NCI-H2081 (cell line): ENCODE results near the gene HOXC13.

Experiments
- DNase-seq, 2 experiments: peaks; one replicate each; lab custom pipeline; 2025; lab: John Stamatoyannopoulos, UW

The HOXC13 gene

DNA sequence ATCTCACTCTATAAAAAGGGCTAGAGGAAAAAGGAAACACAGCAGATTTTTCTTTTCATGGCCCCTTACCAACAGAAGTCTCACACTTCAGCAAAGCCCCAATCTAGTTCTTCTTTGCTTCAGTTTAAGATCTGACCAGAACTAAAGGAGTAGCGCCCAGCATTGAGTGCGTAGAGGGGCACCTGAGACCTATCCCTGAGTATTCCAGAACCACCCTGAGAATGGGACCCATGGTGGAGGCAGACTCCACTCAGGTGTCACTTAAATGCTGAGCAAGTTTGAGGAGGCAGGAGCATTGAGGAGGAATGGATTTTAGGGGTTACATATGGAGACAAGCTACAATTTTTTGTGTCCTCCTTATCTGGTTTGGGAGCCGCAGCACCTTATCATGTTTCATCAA lies 32.5 kb downstream of the HOXC13 start:
- no peak for DNase-seq

DNA sequence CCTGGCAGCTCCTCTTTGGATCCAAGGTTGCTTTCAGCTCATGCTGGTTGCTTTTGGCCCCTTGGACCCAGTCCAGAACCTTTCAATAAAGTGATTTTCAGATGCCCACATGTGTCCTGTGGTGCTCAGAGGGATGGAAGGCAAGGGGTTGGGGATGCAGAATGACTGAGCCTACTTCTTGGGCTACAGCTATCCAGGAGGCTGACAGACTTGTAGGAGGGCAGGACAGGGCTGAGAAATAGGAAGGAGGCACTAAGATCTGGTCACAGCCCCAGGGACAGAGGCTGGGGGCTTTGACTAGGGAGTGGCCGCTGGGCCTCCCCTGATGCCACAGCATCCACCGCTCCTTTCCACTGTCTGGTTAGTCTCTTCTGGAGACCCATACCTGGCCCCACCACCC lies 33.1 kb downstream of the HOXC13 start:
- DNase-seq, result no peak

DNA sequence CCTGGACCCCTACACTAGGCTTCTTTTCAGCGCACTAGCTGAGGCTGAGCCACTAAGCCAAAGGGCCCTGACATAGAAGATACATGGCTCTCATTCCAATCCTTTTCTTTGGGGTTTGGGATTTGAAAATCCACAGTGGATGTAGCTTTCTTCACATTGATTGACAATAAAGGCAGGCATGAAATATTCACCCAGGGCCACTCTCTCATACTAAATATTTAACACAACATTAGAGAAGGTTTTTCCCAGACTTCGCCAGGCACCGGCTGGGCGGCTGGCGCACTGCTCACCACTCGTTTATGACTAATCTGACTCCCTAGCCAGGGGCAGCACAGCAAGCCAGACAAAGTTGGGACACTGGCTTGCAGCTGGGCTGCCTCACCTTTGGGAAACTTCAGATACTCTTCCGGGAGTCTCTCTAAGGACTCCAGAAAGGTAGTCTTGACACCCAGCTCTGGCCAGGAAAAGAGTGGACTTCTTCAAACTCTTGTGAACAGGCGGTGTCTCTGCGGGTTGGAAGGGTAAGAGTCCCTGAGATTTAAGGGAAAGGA lies 33.6 kb downstream of the HOXC13 start:
- DNase-seq, result no peak

DNA sequence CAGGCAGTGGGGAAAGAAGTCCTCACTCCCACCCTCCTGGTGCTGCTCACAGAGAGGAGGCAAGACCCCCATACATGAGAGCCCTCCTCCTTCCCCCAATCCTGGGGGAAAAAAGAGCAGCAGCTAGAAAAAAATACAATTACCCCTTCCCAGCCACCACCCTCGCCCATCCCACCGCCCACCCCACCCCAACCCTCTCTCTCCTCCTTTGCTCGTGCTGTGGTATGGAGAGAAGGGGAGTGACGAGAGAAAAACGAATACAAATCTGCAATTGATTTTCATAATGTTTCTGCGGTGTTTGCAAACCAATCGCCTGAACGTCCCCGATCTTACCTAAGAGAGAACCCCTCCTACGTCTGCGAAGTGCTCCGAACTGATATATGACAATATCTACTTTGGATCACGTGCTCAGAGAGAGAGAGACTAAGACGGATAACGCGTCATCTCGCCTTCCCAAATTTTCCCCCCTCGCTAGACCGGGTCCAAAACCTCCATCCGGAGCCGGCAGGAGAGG lies 34.1 kb downstream of the HOXC13 start, which contains the start of gene HOXC11:
TSS of gene HOXC11 (plus strand) at position 405 of the 514 bp plus-strand sequence. CDS start 116 bp downstream, outside the sequence.
- DNase-seq, result no peak

DNA sequence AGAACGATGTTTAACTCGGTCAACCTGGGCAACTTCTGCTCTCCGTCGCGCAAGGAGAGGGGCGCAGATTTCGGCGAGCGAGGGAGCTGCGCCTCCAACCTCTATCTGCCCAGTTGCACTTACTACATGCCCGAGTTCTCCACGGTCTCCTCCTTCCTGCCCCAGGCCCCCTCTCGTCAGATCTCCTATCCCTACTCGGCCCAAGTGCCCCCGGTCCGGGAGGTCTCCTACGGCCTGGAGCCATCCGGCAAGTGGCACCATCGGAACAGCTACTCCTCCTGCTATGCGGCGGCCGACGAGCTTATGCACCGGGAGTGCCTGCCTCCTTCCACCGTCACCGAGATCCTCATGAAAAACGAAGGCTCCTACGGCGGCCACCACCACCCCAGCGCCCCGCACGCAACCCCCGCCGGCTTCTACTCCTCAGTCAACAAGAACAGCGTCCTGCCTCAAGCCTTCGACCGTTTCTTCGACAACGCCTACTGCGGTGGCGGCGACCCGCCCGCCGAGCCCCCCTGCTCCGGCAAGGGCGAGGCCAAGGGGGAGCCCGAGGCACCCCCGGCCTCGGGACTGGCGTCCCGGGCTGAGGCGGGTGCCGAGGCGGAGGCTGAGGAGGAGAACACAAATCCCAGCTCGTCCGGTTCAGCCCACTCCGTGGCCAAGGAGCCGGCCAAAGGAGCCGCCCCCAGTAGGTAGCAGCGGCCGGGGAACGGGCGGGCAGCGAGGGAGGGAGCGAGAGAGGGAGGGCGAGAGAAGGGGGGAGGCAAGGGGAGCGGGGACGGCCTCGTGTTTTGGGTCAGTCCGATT lies 34.8 kb downstream of the HOXC13 start:
- no peak for DNase-seq

DNA sequence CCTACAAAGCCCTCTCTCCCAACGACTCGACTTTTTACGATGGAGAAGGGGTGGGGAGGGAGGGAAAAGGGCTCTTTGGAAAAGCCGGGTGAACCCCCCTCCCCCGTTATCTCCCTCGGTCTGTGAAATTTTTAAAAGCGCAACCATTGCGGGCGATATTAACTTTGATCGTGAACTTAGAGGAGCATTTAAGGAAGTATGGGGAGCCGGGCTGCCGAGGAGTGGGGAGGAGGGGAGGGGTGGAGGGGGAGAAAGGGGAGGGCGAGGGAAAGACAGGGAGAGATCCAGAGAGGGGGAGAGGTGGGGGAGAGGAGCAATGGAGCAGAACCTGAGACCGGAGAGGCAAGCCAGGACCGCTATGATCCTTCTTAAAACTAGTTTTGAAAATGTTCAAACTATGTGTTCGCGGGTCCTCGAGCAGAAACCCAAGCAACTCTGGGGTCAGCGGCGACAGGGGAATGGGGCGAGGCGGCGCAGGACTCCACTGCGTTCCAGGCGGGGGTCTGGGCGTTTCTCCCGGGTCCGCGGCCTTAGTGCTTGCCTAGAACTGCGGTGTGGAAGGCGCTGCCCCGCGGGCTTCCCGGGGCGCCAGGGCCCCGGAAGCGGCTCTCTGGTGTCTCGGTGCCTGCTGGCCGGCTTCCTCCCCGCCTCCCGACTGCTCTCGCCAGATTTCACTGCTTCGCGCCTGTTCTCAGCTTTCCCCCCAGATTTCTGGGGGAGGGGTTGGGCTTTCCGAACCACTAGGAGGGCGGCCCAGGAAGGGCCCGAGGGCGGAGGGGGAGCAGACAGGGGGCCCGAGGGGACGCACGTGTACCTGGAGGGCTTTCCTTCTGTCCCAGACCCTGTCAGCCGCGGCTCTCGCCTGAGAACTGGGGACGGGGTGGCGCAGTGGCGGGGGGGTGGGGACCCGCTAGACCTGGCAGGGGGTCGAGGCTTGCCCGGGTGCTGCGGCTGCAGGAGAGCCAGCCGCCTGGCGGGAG lies 35.7 kb downstream of the HOXC13 start, which contains the start of gene HOTAIR:
TSS of gene HOTAIR (minus strand) at position 871 of the 980 bp plus-strand sequence.
- peak in 1 of 2 experiments; percentile 37 for DNase-seq

DNA sequence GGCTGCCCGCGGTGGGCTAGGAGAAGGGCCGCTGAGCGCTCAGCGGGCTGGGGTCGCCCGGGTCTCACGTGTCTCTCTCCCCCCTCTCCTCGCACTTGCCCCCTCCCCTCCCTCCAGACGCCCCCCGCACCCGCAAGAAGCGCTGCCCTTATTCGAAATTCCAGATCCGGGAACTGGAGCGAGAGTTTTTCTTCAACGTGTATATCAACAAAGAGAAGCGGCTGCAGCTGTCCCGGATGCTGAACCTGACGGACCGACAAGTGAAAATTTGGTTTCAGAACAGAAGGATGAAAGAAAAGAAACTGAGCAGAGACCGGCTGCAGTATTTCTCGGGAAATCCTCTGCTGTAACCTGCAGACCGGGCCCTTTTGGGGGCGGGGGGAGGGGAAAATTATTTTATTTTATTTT lies 36.4 kb downstream of the HOXC13 start:
- no peak for DNase-seq

DNA sequence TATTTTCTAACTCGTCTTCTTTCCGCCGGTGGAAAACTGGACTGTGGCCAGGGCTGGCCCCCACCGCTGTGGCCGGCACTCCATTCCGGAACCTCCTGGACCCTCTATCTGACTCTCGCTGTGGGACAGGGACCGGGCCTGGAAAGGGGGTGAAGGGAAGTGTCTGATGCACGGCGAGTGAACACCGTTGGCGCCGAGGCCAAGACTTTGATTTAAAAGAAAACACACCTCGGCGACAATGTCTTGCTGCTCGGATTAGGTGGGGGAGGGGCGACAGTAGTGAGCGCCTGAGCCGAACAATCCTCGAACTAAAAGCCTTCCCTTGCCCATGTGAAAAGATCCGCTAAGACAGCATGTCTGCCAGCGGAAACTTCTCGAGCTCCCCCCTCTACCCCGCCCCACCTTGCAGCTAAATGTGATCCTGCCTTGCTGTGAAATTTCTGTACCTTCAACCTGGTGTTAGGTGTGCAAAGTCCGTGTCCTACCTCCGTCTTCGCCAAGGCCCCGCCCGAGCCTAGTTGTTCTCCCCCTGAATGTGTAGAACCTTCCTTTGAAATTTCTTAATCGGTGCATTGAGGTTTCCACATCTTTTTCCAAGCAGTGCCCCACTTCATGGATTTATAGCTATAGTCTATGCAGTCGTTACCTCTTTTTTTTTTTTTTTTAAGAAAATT lies 37.0 kb downstream of the HOXC13 start:
- no peak for DNase-seq

DNA sequence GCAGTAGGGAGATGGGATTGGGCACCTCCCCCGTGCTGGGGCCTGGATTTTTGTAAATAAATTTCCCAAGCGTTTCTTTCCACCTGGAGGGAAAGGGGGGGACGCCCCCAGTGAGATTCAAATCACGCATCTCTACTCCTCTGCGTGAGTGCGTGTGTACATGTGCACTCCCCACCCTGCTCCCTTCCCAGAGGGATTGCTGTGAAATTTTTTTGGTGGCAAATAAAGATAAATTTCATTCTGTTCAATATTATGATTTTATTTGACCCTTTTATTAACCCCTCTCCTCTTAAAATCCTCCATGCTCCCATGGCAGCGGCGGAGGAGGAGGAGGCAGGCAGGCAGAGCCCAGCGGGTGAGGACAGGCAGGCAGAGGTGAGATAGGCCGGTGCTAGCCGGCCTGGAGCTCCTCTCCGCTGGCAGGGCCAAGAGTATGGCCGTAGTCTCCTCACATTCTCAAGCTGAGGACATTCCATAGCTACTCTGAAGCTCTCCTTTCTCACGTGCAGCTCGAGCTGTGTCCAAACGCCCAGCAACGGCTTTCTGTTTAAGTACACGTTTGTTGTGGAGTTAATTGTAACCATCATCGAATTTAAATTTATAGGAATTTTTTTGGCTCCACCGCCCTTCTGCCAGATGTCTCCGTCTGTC lies 37.7 kb downstream of the HOXC13 start:
- DNase-seq, result no peak

DNA sequence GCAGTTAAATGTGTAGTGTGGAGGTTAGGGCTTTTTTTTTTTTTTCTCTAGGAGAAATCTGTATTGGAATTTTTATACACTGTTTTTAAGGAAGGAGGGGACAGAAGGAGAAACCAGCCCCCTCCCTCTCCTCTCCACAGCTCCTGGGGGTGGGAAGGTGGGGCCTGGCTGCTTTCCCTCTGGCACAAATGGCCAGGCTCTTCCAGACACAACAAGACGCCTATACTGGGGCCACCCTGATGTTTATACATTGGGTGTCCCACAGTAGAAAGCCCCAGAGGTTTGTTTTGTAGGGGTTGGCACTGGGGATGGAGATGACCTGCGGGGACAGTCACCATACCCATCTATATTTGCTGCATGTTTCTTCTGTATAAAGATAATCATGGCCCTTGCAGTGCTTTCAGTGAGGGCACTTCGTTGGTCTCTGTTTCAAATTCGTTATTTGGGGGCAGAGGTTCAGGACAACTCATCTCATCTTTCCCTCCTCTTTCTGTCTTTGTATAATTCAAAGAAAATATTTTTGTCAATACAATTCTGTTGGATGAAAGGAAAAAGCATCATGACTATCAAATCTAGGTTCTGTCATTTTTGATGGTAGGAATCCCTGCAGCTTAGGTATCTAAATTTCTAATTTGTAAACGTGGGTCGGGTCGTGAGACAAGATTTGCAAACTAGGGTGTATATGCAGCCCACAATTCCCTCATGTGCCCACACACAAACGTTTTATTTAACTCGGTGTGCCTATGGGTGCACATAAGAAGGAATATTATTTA lies 38.4 kb downstream of the HOXC13 start:
- DNase-seq, result no peak

DNA sequence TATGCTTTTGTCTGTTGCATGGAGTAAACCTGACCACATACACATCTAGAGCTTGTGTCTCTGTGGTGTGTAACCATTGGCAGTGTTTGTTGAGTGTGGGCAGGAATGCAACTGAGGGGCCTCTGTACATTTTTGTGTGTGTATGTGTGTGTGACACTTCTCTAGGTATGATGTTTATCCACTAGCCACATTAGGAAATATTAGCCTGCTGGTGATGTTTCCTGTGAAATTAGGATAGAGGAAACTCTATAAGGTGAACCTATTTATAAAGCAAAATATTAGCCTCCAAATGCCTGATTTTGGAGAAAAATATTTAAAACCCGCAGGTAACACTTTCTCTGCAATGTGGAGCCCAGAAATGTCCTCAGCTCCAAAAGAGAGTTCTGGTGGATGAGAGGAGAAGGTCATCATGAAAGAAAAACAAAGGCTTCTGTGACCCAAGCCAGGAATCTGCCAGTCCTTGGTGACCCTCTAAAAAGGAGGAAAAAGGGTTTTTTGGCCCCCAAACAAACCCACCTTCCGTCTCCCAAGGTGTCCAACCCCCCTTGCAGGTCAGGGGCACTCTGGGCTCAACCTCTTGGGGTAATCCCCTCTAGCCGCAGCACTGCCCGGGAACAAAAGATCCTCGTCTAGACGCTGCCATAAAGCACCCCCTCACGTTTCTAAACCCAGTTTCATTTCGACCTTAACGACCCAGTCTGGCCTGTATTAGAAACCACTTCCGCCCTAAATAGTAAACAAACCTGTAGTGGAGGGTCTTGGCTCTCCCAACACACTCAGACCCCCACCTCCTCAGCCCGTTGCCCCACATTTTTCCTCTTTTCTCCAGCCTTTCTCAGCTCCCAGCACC lies 39.2 kb downstream of the HOXC13 start:
- DNase-seq, result no peak

DNA sequence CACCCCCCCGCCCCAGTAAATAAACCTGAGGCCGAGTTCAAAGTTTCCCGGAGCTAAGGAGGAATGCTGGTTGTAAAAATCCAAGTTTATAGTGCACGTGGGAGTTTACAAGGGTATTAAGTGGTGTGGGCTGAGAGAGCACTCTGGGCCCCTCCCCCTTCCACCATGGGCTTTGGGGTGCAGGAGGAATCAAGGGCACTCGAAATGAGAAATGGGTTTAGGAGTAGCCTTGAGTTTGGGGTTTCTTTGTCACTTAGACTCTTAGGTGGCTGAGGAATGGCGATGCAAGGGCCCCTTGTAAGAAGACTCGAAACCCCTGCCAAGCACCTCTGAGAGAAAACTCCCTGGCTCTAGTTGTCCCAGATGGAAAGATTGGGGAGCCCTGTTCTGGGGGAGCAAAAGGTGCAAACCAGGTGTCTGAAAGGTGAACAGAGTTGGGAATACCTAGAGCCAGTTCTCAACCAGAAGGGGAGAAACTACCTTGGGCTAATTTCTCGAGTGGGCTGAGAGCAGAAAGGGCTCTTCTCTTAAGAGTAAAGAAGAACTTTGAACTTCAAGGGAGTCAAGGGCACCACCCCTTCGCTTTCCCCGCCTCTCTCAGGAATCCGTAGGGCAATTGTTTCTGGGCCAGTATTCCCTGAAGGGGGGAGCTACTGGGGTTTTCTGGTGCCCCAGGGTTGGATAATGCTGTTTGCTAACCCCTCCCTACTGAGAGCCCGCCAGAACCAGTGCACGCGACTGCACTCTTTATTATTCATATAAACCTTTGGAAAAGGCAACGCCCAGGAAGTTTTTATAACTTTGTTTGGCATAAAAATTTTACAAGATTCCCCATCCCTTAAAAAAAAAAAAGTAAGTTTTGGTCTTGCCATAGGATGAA lies 40.1 kb downstream of the HOXC13 start:
- DNase-seq, result no peak

DNA sequence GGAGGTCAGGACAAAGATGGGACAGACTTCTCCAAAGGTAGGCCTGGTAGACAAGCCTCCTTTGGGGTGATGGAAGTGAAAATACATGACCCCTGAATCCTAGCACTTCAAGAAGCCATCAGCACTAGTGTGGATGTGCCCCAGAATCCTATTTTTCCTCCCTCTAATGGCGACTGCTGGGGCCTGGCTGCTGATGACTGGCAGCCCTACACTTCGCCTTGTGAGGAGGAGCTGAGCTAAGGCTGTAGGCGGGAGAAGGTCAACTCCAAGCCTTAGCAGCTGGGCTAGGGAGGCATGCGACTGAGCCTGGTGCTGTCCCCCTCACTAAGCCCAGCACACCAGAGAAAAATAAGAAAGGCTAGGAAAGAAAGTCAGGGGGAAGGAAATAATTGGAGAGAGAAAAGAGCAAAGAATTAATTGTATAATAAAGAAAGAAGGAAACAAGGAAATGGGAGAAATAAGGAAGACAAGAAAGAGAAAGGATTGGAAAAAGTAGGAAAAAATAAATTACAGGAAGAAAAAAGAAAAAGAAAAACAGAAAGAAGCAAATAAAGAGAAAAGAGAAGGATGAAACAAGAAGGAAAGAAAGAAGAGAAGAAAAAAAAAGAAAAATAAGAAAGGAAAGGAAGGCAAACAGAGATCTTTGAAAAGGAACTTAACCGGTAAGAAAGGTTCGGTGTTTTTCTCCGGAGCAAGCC lies 41.6 kb downstream of the HOXC13 start:
- DNase-seq, result no peak

DNA sequence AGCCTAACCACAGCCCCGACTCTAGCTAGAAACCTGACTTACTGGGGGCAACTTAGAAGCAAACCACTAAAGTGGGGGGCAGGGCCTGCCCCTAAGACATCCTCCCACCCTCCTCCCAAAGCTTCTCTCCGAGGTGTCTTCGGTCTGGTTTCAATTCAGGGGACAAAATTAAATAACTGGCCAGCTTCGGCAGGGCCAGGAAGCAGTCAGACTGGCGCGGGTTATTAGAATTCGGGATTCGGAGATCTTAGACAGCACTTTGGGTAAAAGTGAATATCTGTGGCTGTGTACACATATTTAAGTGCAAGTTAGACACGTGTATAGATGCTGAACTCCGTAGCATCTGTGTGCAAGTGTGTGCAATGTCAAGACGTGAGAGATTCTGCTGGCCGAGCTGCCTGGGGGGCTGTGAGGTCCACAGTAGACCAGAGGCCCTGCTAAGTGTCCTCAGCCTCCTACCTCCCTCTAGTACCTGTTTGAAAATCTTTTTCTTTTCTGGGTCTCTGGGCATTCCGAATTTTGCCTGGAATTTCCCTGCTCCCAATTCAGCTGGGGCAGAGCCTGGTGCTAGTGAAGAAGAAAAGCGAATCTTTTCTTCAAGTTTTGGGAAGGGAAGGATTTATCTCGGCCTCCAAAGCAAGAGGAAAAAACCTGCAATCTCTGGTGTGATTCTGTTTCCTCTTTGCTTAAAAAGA lies 42.3 kb downstream of the HOXC13 start:
- DNase-seq, result no peak

DNA sequence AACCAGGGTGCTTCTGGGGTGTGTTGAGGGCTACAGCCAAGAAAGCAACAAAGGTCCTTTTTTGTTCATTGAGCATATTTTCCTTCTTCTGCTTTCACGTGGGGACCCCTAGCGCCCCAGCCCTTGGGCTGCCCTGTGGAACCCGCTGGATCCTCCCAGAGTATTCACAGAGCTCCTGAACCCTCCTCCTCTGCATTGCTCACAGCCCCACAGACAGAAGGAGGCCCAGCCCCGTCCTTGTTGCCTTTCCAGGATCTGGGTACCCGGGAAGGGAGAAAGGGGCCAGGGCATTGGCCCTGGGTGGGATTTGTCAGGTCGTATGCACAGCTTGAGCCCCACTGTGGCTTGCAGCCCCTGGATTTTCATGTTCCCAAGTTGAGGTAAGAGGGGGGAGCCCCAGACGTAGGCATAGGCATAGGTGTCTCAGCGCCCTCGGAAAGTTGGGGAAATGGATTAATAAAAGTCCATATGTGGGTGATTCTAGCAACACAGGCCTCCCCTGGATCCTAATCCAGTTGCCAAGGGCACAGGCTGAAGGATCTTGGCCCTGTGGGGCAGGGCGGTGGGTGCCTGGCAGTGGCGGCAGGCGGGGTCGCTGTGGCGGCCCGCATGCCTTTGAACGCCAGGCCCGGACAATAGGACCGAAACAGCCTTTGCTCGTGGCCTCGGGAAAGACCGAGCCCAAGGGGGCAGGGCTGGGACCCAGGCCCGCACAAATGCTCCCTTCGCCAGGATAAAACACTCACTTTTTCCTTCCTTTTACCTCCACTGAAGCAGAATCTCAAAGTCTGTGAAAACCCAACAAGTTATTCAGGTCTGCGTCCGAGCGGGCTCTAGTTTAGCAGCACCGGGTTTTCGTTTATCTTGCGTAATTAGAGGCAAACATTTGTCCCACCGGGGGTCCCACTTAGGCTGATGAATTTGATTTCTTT lies 43.3 kb downstream of the HOXC13 start:
- no peak for DNase-seq
